NB4 (cell line): ENCODE results near the gene POLA1.

ENCODE experiments used
- CTCF ChIP-seq: IDR thresholded peaks from one replicate; pipeline ENCODE4 v1.5.1; 2012; ENCODE audit warnings: low read depth, low read length
- POLR2A ChIP-seq: IDR thresholded peaks from 2 replicates; pipeline ENCODE4 v1.6.1; 2011; ENCODE audit warnings: mild to moderate bottlenecking; ENCODE audit not compliant: insufficient read length; ENCODE audit errors: extremely low read depth

GRCh38 chrX:24718771-24719170 is 25.1 kb downstream of the POLA1 start:
- TF ChIP-seq CTCF (no peak), POLR2A (no peak)
